K562 (cell line): Measurements from ENCODE around the gene CENPE. TPM values are rescaled to one million over a fixed set of nuclear protein-coding genes. Genes with fewer than 3 reads are reported as not detected.

Experiments
- BRD9 ChIP-seq: fragments of 450-650 bp; IDR thresholded peaks from 2 replicates; pipeline ENCODE4 v1.6.1; 2018; ENCODE audit warnings: low read depth; ENCODE audit not compliant: partially characterized antibody
- GATAD2B ChIP-seq: fragments of 450-650 bp; IDR thresholded peaks from 2 replicates; pipeline ENCODE4 v1.6.1; 2017; ENCODE audit warnings: mild to moderate bottlenecking, borderline replicate concordance
- HMG20B ChIP-seq: fragments of 250-450 bp; sonication (Bioruptor Pico); IDR thresholded peaks from 2 replicates; pipeline ENCODE4 v1.5.0; 2021; ENCODE audit warnings: mild to moderate bottlenecking
- MBD2 ChIP-seq: sonication (generic); IDR thresholded peaks from 2 replicates; pipeline ENCODE4 v1.6.1; 2016; ENCODE audit warnings: low read depth, borderline replicate concordance
- MEF2A ChIP-seq: IDR thresholded peaks from 2 replicates; pipeline ENCODE4 v1.6.1; 2011; ENCODE audit warnings: low read depth, mild to moderate bottlenecking, low read length, moderate library complexity; ENCODE audit not compliant: control insufficient read depth
- POLR2B ChIP-seq: fragments of 450-650 bp; IDR thresholded peaks from 2 replicates; pipeline ENCODE4 v1.6.1; 2018; ENCODE audit warnings: low read depth; ENCODE audit not compliant: partially characterized antibody
- POLR2H ChIP-seq: IDR thresholded peaks from 2 replicates; pipeline ENCODE4 v1.6.1; 2016; ENCODE audit warnings: missing genetic modification characterization, low read depth, mild to moderate bottlenecking, control low read depth, missing compliant biosample characterization, moderate library complexity
- RBFOX2 ChIP-seq: fragments of 200-400 bp; formaldehyde crosslinking; IDR thresholded peaks from 2 replicates; pipeline ENCODE4 v1.6.1; 2017; ENCODE audit warnings: low read depth, mild to moderate bottlenecking, low read length, moderate library complexity
- RUNX1 ChIP-seq: sonication (generic); IDR thresholded peaks from 2 replicates; pipeline ENCODE4 v1.6.1; 2016; ENCODE audit warnings: antibody characterized with exemption, low read depth
- TSC22D4 ChIP-seq: fragments of 450-650 bp; IDR thresholded peaks from 2 replicates; pipeline ENCODE4 v1.6.1; 2016; ENCODE audit warnings: missing genetic modification characterization, missing biosample characterization, control low read depth
- ZC3H4 ChIP-seq: sonication (generic); formaldehyde crosslinking; IDR thresholded peaks from 2 replicates; pipeline ENCODE4 v1.9.0; 2021; ENCODE audit warnings: missing genetic modification reagents, borderline replicate concordance
- ZNF311 ChIP-seq: fragments of 250-450 bp; sonication (Bioruptor Pico); IDR thresholded peaks from 2 replicates; pipeline ENCODE4 v1.4.0; 2020; ENCODE audit warnings: mild to moderate bottlenecking, moderate library complexity
- polyA plus RNA-seq, 8 experiments: library from polyadenylated mRNA; depleted of rRNA in 4 of 8; stranded (reverse) in 5 of 8; unstranded in 3 of 8; fragments of >200 nt; fragmentation: Nextera tagmentation in 2 of 8; fragmentation: Illumina TruSeq in 1 of 8; extraction: Ambion mirVana in 2 of 8; extraction: Trizol in 1 of 8; gene quantifications; 2 replicates each; pipeline versions ENCODE4 v1.2.1 to v1.2.3, GENCODE V29; 2011 to 2014; ENCODE audit warnings: inconsistent platforms in 1 of 8, missing spikeins in 1 of 8
- total RNA-seq, 7 experiments: library from RNA; depleted of rRNA in 6 of 7; stranded (reverse); fragments of >200 nt in 6 of 7; fragmentation: Illumina TruSeq in 2 of 7; extraction: Trizol in 2 of 7; gene quantifications; 2 replicates each; pipeline versions ENCODE4 v1.2.1 to v1.2.3, GENCODE V29; 2011 to 2021; ENCODE audit warnings: low replicate concordance in 1 of 7
- TF ChIP-seq, protein P1 (sequence below), 2 experiments: fragments of 200-800 bp in 1 of 2; sonication (Bioruptor generic) in 1 of 2; sonication (generic) in 1 of 2; formaldehyde crosslinking in 1 of 2; IDR thresholded peaks in 1 of 2; conservative IDR thresholded peaks in 1 of 2; 2 replicates each; pipeline versions ENCODE4 v1.5.0 to v1.6.1; 2016 to 2020; ENCODE audit warnings: missing compliant biosample characterization in 1 of 2, missing genetic modification characterization in 1 of 2, missing genetic modification reagents in 1 of 2
- TF ChIP-seq, protein P2 (sequence below): sonication (generic); formaldehyde crosslinking; IDR thresholded peaks from 2 replicates; pipeline ENCODE4 v1.8.1; 2023; ENCODE audit warnings: mild to moderate bottlenecking, missing genetic modification reagents, moderate library complexity
- TF ChIP-seq, protein P3 (sequence below): fragments of 250-450 bp; sonication (Bioruptor Pico); IDR thresholded peaks from 2 replicates; pipeline ENCODE4 v1.5.0; 2021
- TF ChIP-seq, protein P4 (sequence below): sonication (generic); formaldehyde crosslinking; IDR thresholded peaks from 2 replicates; pipeline ENCODE4 v1.9.0; 2022; ENCODE audit warnings: mild to moderate bottlenecking, missing genetic modification reagents
- TF ChIP-seq, protein P5 (sequence below): IDR thresholded peaks from 2 replicates; pipeline ENCODE4 v1.6.1; 2014; ENCODE audit warnings: antibody characterized with exemption
- TF ChIP-seq, protein P6 (sequence below): sonication (generic); formaldehyde crosslinking; IDR thresholded peaks from 2 replicates; pipeline ENCODE4 v1.8.0; 2022; ENCODE audit warnings: mild to moderate bottlenecking, missing genetic modification reagents

The CENPE gene
- total and polyA plus RNA-seq, 9 of the 15 experiments (the other 6 are each of a cell fraction or from before 2014, with no cell fraction given) = 9.9 to 53.2 (median 27.4) TPM

DNA sequence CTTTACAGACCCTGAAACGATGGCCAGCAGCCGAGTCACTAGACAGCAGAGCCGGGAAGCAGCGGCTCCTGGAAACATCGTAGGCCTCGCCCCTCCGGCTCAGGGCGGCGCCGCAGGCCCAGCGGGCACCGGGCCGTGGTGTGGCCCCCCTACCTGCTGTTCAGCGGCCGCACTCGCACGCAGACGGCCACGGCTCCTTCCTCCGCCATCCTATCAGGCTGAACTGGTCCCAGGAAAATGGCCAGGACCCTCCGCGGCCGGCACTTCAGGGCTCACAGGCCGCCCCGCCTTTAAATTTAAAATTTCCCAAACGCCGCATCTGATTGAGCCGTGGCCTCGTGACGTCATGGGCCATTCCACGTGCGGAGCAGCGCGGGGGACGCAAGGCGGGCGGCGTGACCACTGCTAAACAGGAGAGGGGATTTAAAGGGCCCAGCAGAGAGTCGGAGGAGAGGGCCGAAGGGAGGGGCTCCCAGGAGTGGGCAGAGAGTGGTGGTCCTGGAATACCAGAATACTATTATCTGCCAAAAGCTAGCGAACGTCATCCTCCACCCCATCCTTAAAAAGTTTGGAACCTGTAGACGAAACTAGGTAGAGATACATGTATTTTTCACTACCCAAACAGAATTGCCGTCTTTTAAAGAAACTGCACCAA lies at the start of gene CENPE (continued):
- TF ChIP-seq POLR2B (peak; percentile 53), ZC3H4 (CRISPR knock-in tag) (no peak), POLR2H (tag) (peak; percentile 61), ZNF311 (CRISPR knock-in tag) (no peak), MEF2A (no peak), HMG20B (no peak), MBD2 (peak; percentile 98), BRD9 (no peak), GATAD2B (peak; percentile 64; the same call in 1 of the 2 replicates), RUNX1 (no peak), TSC22D4 (tag) (no peak), RBFOX2 (peak; percentile 97)
- TF ChIP-seq, protein P1, sequence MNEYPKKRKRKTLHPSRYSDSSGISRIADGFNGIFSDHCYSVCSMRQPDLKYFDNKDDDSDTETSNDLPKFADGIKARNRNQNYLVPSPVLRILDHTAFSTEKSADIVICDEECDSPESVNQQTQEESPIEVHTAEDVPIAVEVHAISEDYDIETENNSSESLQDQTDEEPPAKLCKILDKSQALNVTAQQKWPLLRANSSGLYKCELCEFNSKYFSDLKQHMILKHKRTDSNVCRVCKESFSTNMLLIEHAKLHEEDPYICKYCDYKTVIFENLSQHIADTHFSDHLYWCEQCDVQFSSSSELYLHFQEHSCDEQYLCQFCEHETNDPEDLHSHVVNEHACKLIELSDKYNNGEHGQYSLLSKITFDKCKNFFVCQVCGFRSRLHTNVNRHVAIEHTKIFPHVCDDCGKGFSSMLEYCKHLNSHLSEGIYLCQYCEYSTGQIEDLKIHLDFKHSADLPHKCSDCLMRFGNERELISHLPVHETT (CRISPR knock-in tag; conservative IDR thresholded peaks at IDR 0.05 in 1 of 2, IDR thresholded peaks at IDR 0.05 in 1 of 2) = no peak
- TF ChIP-seq, protein P2, sequence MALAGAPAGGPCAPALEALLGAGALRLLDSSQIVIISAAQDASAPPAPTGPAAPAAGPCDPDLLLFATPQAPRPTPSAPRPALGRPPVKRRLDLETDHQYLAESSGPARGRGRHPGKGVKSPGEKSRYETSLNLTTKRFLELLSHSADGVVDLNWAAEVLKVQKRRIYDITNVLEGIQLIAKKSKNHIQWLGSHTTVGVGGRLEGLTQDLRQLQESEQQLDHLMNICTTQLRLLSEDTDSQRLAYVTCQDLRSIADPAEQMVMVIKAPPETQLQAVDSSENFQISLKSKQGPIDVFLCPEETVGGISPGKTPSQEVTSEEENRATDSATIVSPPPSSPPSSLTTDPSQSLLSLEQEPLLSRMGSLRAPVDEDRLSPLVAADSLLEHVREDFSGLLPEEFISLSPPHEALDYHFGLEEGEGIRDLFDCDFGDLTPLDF = 0 out of 2 replicates have a peak, but pooled peaks have one; percentile 46
- TF ChIP-seq, protein P3, sequence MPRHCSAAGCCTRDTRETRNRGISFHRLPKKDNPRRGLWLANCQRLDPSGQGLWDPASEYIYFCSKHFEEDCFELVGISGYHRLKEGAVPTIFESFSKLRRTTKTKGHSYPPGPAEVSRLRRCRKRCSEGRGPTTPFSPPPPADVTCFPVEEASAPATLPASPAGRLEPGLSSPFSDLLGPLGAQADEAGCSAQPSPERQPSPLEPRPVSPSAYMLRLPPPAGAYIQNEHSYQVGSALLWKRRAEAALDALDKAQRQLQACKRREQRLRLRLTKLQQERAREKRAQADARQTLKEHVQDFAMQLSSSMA (CRISPR knock-in tag) = no peak
- TF ChIP-seq, protein P4, sequence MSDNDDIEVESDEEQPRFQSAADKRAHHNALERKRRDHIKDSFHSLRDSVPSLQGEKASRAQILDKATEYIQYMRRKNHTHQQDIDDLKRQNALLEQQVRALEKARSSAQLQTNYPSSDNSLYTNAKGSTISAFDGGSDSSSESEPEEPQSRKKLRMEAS (CRISPR knock-in tag) = peak; percentile 50
- TF ChIP-seq, protein P5, sequence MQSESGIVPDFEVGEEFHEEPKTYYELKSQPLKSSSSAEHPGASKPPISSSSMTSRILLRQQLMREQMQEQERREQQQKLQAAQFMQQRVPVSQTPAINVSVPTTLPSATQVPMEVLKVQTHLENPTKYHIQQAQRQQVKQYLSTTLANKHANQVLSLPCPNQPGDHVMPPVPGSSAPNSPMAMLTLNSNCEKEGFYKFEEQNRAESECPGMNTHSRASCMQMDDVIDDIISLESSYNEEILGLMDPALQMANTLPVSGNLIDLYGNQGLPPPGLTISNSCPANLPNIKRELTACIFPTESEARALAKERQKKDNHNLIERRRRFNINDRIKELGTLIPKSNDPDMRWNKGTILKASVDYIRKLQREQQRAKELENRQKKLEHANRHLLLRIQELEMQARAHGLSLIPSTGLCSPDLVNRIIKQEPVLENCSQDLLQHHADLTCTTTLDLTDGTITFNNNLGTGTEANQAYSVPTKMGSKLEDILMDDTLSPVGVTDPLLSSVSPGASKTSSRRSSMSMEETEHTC = no peak
- TF ChIP-seq, protein P6, sequence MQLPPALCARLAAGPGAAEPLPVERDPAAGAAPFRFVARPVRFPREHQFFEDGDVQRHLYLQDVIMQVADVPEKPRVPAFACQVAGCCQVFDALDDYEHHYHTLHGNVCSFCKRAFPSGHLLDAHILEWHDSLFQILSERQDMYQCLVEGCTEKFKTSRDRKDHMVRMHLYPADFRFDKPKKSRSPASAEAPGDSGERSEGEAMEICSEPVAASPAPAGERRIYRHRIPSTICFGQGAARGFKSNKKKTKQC (CRISPR knock-in tag) = 0 out of 2 replicates have a peak, but pooled peaks have one; percentile 45
